CD4-positive, alpha-beta T cell (primary cell): ENCODE measurements around the gene ZBTB7A. TPM values are rescaled to one million over a fixed set of nuclear protein-coding genes. Genes with fewer than 3 reads are reported as not detected.

Experiments
- ATAC-seq: fragments of 200-7000 bp; cut with Tn5 transposase; one replicate; pipeline ENCODE4 v1.10.0; 2022; ENCODE audit warnings: mild to moderate bottlenecking; ENCODE audit not compliant: poor library complexity
- CTCF ChIA-PET: fragments of 350-600 bp; sonication (Branson Sonifier 250); formaldehyde crosslinking; loops from one replicate; lab custom pipeline; 2021; ENCODE audit warnings: antibody characterized with exemption, inconsistent platforms; lab: Charles Lee
- POLR2A ChIA-PET: fragments of 350-600 bp; sonication (Branson Sonifier 250); formaldehyde crosslinking; loops from one replicate; lab custom pipeline; 2021; ENCODE audit warnings: antibody characterized with exemption, inconsistent platforms; lab: Charles Lee
- DNase-seq, 14 experiments: peaks; one replicate each; pipeline ENCODE4 v3.0.0-alpha.2; 2013 to 2020; ENCODE audit warnings: mixed read lengths in 2 of 14
- H3K27ac ChIP-seq, 2 donors: one replicate each; pipeline versions ENCODE4 v1.5.1 to v1.7.0; 2013; ENCODE audit warnings: low read length in 2 of 2, low read depth in 1 of 2, mild to moderate bottlenecking in 1 of 2
- H3K27me3 ChIP-seq, 2 experiments: 1 replicate in 1 of 2; 2 replicates in 1 of 2; pipeline versions ENCODE4 v1.6.1 to v1.7.0; 2013; ENCODE audit warnings: low read length in 2 of 2, control low read depth in 1 of 2, mild to moderate bottlenecking in 1 of 2, moderate library complexity in 1 of 2; ENCODE audit not compliant: insufficient read depth in 2 of 2, control insufficient read depth in 1 of 2
- H3K36me3 ChIP-seq: one replicate; pipeline ENCODE4 v1.6.1; 2013; ENCODE audit warnings: low read length, control low read depth; ENCODE audit not compliant: insufficient read depth
- H3K4me1 ChIP-seq: one replicate; pipeline ENCODE4 v1.6.1; 2013; ENCODE audit warnings: low read length, control low read depth; ENCODE audit not compliant: insufficient read depth
- H3K4me3 ChIP-seq: one replicate; pipeline ENCODE4 v1.5.1; 2013; ENCODE audit warnings: mild to moderate bottlenecking, low read length, moderate library complexity
- H3K9me3 ChIP-seq, 2 experiments: 1 replicate in 1 of 2; 2 replicates in 1 of 2; pipeline versions ENCODE4 v1.6.1 to v1.7.0; 2013; ENCODE audit warnings: low read length in 2 of 2, mild to moderate bottlenecking in 2 of 2, control low read depth in 1 of 2, moderate library complexity in 1 of 2; ENCODE audit not compliant: control insufficient read depth in 1 of 2, insufficient read depth in 1 of 2
- H3K27ac Mint-ChIP-seq: one replicate; pipeline ENCODE4 v1.8.0; 2020; ENCODE audit warnings: mixed read lengths
- H3K27me3 Mint-ChIP-seq: one replicate; pipeline ENCODE4 v1.8.0; 2021; ENCODE audit warnings: mixed read lengths
- H3K36me3 Mint-ChIP-seq: one replicate; pipeline ENCODE4 v1.8.0; 2021; ENCODE audit warnings: low read depth, mixed read lengths
- H3K4me1 Mint-ChIP-seq: one replicate; pipeline ENCODE4 v1.8.0; 2021; ENCODE audit warnings: low read depth, mixed read lengths
- H3K4me3 Mint-ChIP-seq: one replicate; pipeline ENCODE4 v1.8.0; 2020; ENCODE audit warnings: mild to moderate bottlenecking, mixed read lengths
- H3K9me3 Mint-ChIP-seq: one replicate; pipeline ENCODE4 v1.8.0; 2020; ENCODE audit warnings: mixed read lengths
- CTCF ChIP-seq: fragments of 200-600 bp; IDR thresholded peaks from one replicate; pipeline ENCODE4 v1.8.0; 2022; ENCODE audit warnings: antibody characterized with exemption, mild to moderate bottlenecking
- intact Hi-C, 2 experiments: fragments of 100-400 bp; cut with DNase I in 1 of 2; cut with micrococcal nuclease in 1 of 2; formaldehyde crosslinking; loops; one replicate each; pipeline versions ENCODE4 v1.15.1 to v1.9.0; 2023 to 2025; cut with DNase I, micrococcal nuclease
- total RNA-seq, 174 experiments: library from RNA in 2 of 174; stranded (reverse) in 2 of 174; gene quantifications; one replicate each; pipeline ENCODE4 v1.2.3 and lab custom pipeline; 2021 to 2026

ZBTB7A gene
- total RNA-seq, 2 experiments from 2014 or later = 44.2 to 47.2 TPM

GRCh38 chr19:4067396-4068046 lies 822 bp upstream of the ZBTB7A start:
- Mint-ChIP-seq H3K36me3 (peaks cover 9% of the 10 kb centered on the region), H3K4me3 (peak overlapping the region; percentile 96), H3K4me1 (peaks cover 29% of the 10 kb centered on the region), H3K9me3 (no peaks in the 10 kb centered on the region), H3K27me3 (no peaks in the 10 kb centered on the region), H3K27ac (peak overlapping the region; percentile 98)
- DNase-seq (peak in 8 of 14 experiments; percentile 40 to 64 (median 55)), ATAC-seq (peak; percentile 11)
- Histone ChIP-seq H3K4me3 (peak overlapping the region; percentile 89), H3K4me1 (peaks cover 48% of the 10 kb centered on the region), H3K27ac (peak overlapping the region; percentile 69 to 91), H3K27me3 (no peaks in the 10 kb centered on the region), H3K36me3 (peaks cover 14% of the 10 kb centered on the region), H3K9me3 (no peaks in the 10 kb centered on the region)
- CTCF ChIA-PET = interaction anchor here (1.1 kb wide), 2 partner anchors 72 to 80 kb away, joined by 3 read pairs; no protein-coding TSS in a partner anchor
- intact Hi-C loops = loop anchor here (1.0 to 5.0 kb wide), 7 partner anchors 37 to 115 kb away; partner anchors contain the start of genes ANKRD24 (in 1 of the 2), PIAS4 (in 1 of the 2) and SIRT6 (in 1 of the 2)
- POLR2A ChIA-PET = interaction anchor here (0.6 to 5.5 kb wide), 12 partner anchors 10 to 305 kb away, joined by 3 to 70 read pairs (median 8); partner anchors contain the start of genes EEF2 and MRPL54
- TF ChIP-seq CTCF = peak; percentile 8

GRCh38 chr19:4066176-4066606 lies 508 bp downstream of the ZBTB7A start:
- peaks cover 25% of the 10 kb centered on the region for H3K36me3 ChIP-seq
- H3K4me3 ChIP-seq = peak overlapping the region; percentile 89
- Mint-ChIP-seq H3K27me3 (no peaks in the 10 kb centered on the region), H3K27ac (peak overlapping the region; percentile 98), H3K36me3 (peaks cover 9% of the 10 kb centered on the region), H3K4me1 (peaks cover 33% of the 10 kb centered on the region), H3K4me3 (peak overlapping the region; percentile 88), H3K9me3 (no peaks in the 10 kb centered on the region)
- DNase-seq (peak in 9 of 14 experiments; percentile 39 to 73 (median 63)), ATAC-seq (peak; percentile 5)
- H3K27ac ChIP-seq = peak overlapping the region; percentile 64 to 83
- H3K27me3 ChIP-seq = no peaks in the 10 kb centered on the region
- intact Hi-C loops = loop anchor here (1.0 to 5.0 kb wide), 4 partner anchors 59 to 116 kb away; partner anchors contain the start of genes PIAS4 (in 2 of the 2), ANKRD24 (in 1 of the 2) and SIRT6 (in 1 of the 2)
- H3K4me1 ChIP-seq = peaks cover 62% of the 10 kb centered on the region
- CTCF ChIA-PET = no interaction called here
- no peaks in the 10 kb centered on the region for H3K9me3 ChIP-seq
- no peak for TF ChIP-seq CTCF
- POLR2A ChIA-PET = interaction anchor here (0.5 to 5.5 kb wide), 20 partner anchors 11 to 850 kb away, joined by 3 to 70 read pairs (median 5); partner anchors contain the start of genes DAPK3, EEF2, MRPL54 and PIAS4

GRCh38 chr19:4065430-4066175 lies 1.1 kb downstream of the ZBTB7A start:
- peak overlapping the region; percentile 89 for H3K4me3 ChIP-seq
- H3K36me3 Mint-ChIP-seq = peaks cover 9% of the 10 kb centered on the region
- TF ChIP-seq CTCF = no peak
- DNase-seq (peak; percentile 94 to 99 (median 97)), ATAC-seq (peak; percentile 74)
- peak overlapping the region; percentile 98 for H3K27ac Mint-ChIP-seq
- H3K36me3 ChIP-seq = peaks cover 25% of the 10 kb centered on the region
- no peaks in the 10 kb centered on the region for H3K27me3 ChIP-seq
- H3K4me1 ChIP-seq = peaks cover 68% of the 10 kb centered on the region
- H3K27ac ChIP-seq = peak overlapping the region in 1 of 2 donors; percentile 83
- peaks cover 33% of the 10 kb centered on the region for H3K4me1 Mint-ChIP-seq
- H3K9me3 Mint-ChIP-seq = no peaks in the 10 kb centered on the region
- H3K27me3 Mint-ChIP-seq = no peaks in the 10 kb centered on the region
- intact Hi-C loops = loop anchor here (1.0 to 5.0 kb wide), 5 partner anchors 58 to 117 kb away; partner anchors contain the start of genes PIAS4 (in 2 of the 2), ANKRD24 (in 1 of the 2), EEF2 (in 1 of the 2) and SIRT6 (in 1 of the 2)
- ChIA-PET CTCF (no interaction called here), POLR2A (interaction anchor here (0.5 to 5.5 kb wide), 18 partner anchors 11 to 850 kb away, joined by 3 to 70 read pairs (median 6); partner anchors contain the start of genes DAPK3, EEF2, MRPL54 and PIAS4)
- peak overlapping the region; percentile 88 for H3K4me3 Mint-ChIP-seq
- no peaks in the 10 kb centered on the region for H3K9me3 ChIP-seq
